Stimulated activated CD8-positive, alpha-beta memory T cell treated with anti-CD3 and anti-CD28 coated beads, Interleukin-2, amount 100 ng/mL, for 48 hours (primary cell): ENCODE results near the gene NACC1.
"Not testable (repeated sequence)": the region's sequence is repeated elsewhere in the genome, so short reads cannot be mapped to it uniquely, and the experiment has no call there.

ENCODE experiments used
- DNase-seq, 2 donors: peaks; one replicate each; pipeline ENCODE4 v3.0.0-alpha.2; 2020; ENCODE audit warnings: low read depth in 2 of 2

Gene NACC1

DNA sequence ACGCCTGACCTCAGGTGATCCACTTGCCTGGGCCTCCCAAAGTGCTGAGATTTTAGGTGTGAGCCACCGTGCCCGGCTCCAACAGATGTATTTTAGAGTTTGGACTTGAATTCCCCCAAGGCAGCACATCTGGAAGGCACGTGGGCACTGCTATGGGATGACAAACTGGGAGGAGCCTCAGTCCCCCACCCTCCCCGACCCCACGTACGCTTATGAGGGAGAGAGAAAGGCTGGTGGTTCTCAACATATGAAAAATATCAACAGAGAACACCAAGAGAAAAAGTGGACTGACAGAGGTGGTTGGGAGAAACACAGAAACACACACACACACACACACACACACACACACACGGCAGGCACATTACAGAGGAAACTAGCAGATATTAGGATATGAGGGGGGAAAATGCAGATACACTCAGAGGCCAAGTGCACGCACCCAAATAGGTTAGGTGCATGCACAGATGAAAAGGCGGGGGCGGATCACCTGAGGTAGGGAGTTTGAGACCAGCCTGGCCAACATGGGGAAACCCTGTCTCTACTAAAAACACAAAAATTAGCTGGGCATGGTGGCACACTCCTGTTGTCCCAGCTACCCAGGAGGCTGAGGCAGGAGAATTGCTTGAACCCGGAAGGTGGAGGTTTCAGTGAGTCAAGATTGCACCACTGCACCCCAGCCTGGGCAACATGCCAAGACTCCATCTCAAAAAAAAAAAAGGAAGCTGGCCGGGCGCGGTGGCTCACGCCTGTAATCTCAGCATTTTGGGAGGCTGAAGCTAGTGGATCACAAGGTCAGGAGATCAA lies 28.9 kb downstream of the NACC1 start:
- DNase-seq = no peak

DNA sequence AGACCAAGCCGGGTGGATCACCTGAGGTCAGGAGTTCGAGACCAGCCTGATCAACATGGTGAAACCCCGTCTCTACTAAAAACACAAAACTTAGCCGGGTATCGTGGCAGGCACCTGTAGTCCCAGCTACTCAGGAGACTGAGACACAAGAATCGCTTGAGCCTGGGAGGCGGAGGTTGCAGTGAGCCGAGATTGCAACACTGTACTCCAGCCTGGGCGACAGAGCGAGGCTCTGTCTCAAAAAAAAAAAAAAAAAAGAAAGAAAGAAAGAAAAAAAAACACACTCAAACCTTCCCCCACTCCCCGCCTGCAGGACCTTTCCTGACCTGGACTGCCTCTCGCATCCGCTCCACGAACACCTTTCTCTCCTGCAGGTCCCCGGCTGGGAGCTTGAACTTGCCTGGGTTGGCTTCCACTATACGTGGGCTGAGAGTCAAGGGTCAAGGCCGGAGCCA lies 31.1 kb downstream of the NACC1 start:
- not testable (repeated sequence) for DNase-seq

DNA sequence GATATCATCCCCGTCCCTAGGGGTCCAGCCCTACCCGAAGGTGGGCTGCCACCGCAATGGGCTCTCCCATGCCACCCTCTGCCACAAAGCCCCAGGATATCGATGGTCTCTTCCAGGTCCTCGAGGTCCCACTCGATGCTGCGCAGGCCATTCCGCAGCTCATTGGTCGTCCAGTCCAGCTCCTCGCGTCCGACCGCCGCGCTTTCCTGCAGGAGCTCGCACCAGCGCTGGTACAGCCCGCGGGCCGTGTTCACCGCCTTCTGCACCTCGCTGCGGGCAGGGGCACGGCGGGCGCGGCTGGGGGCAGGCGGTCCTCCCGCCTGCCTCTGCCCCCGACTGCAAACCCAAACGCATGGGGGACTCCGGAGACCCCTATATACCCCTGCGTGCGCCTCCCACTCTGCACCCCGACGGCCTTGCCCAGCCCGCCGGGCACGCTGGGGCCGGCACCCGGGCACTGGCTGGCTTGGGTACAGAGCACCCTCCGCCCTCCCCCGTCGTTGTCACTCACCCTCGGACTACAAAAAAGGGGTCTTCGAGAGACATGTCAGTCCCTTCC lies 31.6 kb downstream of the NACC1 start:
- peak in 1 of 2 donors; percentile 32 for DNase-seq

DNA sequence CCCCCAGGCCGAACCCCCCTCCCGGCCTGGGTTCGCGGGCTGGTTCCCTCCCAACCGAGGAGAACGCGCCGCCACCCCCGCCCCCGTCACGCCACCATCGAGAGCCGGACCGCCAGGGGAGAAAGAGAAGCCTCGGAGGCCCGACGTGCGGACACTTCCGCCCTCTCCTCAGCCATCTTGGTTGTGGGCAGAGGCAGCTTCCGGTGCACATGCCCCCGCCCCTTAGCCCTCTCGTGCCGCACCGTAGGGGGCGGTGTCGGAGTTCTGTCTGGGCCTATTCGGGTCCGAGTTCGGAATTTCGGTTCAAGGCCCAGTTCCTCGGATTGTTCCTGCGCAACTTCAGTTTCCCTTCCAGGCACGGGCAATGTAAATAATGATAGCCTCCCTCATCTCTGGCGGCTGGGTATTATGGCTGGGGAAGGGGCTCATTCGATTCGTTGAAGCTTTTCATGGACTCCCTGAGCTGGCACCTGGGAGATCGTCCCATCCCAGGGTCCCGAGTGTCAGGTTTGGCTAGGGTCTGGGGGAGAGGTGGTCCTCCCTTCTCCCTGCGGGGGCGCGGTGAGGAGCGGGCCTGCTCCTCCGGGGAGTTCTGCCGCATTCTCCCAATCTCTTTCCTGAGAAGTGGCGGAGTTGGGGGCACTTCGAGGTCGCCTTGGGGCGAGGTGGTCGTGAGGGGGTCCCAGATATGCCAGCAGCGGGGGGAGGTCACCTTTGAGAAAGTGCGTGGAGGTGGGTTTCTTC lies 32.3 kb downstream of the NACC1 start, which contains the start of the genes IER2 and STX10:
Gene IER2, plus strand, starts transcription at position 225 of the 744 bp plus-strand sequence. CDS start 2,776 bp downstream, outside the sequence.
Gene STX10, minus strand, starts transcription at position 189 of the 744 bp plus-strand sequence. CDS start 202 bp downstream, outside the sequence.
- DNase-seq = peak; percentile 89 to 90

DNA sequence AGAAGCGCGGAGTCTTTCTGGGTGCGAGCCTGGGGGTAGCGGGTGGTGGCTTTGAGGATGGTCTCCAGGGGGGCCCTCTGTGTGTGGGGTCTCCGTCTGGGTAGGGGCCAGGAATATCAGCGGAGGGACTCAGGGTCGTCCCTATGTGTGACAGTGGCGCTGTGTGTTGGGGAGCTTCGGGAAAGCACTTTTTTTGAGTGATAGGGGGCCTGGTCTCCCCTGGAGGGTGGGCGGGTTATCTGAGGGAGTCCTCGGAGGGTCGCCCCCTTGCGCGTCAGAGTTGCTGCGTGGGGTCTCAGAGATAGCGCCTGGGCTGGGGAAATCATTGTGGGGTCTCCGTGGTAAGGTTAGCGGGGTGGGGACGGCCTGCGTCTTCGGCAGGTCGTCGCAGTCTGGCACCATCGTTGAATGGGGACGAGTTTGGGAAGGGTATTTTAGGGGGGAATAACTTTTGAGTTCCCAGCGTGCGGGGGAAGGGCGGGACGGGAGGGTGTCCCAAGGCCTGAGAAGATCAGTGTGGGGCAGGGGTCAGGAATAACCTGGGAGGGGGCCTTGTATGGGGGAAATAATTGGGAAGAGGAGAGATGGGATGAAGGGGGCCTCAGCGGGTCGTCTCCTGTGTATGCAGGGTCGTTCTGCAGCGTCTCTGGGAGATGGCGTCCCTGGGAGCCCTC lies 33.0 kb downstream of the NACC1 start:
- no peak for DNase-seq

DNA sequence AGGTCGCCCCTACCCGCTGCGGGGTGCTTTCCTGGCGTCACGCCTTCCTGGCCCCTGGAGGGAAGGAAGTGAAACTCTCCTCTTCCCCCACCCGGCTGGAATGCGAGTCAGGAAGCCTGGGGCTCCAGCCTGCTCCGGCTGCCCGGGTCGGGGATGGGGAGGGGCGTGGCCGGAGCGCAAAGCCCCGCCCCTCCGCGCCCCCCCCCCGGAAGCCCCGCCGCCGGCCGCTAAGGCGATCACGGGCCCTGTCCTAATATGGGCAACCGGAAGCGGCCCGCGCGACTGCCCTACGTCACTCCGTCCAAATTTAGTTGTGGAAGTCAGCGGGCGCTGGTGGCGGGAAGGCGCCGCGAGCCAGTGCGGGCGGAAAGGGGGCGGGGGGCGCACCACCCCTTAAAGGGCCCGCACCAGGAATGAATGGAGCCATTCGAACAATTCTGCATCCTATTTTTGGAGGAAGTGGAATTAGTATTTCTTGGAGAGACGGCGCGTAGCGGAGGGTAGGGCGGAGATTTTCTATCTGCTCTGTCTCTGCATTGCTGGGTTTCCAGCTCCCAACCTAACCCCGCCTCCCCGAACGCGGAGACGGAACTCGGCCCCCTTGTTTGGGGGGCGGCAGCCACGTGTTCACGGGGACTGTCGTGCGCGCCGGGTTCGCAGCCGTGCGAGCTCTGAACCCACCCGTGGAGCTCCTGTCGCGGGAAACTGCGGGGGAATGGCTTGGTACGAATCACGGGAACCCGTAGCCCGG lies 33.7 kb downstream of the NACC1 start:
- DNase-seq = peak; percentile 89 to 93

DNA sequence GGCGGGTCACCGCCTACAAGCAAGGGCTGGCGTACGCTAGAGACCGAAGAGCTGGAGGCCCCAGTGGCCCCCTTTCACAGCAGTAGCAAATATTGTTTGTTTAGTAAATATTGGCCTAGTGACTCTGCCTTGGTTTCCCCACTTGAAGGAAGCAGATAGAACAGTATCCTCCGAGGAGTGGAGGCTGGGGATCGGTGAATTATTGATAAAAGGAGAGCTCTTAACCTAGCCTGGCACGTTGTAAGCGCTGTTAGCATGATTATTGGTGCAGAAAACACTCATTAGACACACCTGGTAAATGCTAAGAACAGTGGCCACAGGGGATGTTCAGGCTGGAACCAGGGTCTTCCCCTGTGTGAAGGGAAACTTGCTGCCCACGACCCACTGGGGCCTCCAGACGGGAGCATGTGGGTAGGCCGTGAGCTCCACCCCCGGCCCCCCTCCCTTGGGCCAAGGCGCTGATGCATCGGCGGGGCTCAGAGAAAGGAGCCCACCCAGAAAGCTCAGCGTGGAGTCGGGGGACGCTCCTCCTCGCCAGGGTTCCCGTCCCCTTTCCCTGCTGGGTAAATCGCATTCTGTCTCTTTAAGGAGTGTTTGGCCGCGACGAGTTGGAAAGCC lies 34.4 kb downstream of the NACC1 start:
- peak in 1 of 2 donors; percentile 89 for DNase-seq

DNA sequence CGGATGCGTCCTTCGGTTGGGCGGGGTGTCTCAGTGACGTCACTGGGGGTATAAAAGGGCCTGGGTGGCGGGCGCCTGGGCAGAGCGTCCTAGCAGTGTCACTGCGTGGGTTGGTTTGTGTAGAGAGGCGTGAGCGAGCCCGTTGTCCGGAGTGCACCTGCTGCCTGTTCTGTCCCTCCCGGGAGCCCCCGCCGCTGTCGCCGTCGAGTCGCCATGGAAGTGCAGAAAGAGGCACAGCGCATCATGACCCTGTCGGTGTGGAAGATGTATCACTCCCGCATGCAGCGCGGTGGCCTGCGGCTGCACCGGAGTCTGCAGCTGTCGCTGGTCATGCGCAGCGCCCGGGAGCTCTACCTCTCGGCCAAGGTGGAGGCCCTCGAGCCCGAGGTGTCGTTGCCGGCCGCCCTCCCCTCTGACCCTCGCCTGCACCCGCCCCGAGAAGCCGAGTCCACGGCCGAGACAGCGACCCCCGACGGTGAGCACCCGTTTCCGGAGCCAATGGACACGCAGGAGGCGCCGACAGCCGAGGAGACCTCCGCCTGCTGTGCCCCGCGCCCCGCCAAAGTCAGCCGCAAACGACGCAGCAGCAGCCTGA lies 35.0 kb downstream of the NACC1 start:
- peak; percentile 41 to 96 for DNase-seq

DNA sequence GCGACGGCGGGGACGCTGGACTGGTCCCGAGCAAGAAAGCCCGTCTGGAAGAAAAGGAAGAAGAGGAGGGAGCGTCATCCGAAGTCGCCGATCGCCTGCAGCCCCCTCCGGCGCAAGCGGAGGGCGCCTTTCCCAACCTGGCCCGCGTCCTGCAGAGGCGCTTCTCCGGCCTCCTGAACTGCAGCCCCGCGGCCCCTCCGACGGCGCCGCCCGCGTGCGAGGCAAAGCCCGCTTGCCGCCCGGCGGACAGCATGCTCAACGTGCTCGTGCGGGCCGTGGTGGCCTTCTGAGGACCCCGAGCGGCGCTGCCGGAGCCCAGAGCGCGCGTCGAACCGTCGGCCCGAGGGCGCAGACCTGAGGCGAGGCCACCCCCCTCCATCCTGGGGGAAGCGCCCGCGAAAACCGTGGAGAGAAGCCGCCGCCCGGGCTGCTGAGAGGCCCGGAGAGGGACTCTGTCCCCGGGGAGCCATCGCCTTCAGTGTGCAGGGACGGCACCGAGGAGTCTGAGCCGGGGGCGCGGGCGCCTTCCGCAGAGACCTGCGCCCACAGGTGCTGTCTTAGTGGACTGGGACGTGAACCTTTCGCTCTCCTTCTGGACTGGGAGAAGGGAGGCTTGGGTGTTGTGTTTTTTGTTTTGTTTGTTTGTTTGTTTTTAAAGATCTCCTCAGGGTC lies 35.6 kb downstream of the NACC1 start:
- DNase-seq = no peak

DNA sequence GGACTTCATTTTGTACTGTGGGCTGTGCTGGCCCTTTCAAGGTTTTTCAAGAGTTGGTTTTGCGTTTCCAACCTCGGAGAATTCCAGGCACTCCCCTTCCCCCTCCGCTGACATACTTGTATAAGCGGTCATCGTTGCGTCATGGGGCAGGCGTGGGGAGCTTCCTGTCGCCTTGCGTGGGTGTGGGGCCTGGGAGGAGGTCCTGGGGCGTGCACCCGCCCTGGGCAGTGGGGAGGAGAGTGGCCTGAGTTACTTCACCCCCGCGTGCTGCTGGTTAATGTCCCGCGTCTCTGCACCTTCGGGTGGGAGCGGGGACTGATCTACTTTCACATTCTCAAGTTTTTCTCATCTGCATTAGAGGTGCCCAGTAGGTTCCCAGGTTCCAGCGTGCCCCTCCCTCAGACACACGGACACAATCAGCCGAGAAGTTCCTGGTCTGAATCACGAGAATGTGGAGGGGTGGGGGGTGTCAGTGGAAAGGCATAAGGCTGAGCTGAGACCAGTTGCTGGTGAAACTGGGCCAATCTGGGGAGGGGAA lies 36.2 kb downstream of the NACC1 start:
- peak; percentile 64 to 71 for DNase-seq

DNA sequence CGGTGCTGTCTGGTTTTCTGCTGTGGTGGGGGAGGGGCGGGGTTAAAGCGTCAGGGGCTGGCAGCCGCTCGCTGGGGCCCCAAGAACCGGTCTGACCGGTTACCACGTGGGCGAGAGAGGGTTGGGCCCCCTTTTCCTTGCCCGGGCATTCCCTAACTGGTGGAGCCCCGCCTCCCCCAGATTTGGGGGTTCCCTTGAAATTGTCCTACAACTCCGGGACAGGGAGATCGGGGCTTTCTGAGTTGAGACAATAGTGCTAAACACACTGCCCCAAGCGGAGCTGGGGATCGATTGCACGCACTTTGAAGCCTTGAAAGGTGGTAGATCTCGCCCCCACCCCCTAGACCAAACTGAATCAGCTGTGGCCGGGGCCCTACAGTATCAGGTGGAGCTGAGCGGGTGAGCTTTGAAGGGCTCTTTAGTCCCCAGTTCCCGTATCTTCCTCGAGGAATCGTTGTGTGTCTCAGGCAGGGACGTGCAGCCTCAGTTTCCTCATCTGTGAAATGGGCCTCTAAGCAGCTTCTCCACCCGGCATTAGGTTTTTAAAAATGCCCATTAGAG lies 36.9 kb downstream of the NACC1 start:
- peak; percentile 72 for DNase-seq

DNA sequence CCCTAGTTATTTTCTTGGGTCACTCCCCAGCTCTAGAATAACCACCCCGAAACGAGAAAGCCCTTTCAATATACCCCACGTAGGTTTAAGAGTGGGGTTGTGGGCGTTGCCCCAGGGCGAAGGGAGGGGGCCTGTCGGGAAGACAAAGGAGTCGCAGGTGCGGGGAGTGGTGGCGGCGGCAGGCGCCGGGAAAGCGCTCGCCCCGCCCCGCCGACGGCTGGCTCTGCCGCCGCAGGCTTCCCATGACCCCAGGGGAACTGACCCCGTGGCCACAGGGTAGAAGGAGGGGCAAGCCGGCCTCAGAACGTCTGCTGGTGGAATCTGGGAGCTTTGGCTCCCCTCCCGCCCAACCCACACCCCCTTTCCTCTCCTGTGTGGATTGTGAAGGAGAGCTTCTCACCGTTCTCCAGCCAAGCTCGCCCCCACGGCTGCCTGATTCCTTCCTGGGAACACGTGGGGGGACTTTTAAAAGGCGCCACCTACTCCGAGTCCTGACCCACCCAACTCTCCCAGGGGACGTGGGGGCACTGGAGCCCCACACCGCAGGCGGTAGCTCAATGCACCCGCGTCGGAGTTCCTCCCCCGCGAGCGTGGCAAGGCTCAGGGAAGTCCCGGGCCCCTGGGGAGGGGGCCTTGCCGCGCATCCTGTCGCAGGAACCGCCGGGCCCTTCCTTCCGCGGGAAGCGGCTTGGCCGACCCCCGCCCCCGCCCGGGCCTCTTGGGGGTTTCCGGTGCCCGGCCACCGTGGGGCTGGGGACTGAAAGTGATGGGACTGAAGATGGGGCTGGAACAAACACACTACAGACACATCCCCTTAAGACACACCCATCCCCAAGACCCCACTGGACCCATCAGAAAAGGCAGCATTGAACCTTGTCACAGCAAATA lies 37.7 kb downstream of the NACC1 start:
- peak; percentile 65 to 82 for DNase-seq

DNA sequence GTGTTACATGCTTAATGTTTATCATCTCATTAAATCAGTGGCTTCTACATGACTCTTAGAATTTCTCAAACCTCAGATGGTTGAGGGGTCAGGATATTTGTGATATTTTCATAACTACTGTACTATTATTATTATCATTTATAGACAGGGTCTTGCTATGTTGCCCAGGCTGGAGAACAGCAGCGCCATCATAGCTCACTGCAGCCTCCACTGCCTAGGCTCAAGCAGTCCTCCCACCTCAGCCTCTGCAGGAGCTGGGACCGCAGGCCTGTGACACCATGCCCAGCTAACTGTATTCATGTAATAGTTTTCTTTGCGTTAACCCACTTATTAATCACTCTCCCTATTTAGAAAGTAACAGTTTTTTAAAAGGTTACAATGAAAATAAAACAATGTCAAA lies 41.6 kb downstream of the NACC1 start:
- DNase-seq = no peak

DNA sequence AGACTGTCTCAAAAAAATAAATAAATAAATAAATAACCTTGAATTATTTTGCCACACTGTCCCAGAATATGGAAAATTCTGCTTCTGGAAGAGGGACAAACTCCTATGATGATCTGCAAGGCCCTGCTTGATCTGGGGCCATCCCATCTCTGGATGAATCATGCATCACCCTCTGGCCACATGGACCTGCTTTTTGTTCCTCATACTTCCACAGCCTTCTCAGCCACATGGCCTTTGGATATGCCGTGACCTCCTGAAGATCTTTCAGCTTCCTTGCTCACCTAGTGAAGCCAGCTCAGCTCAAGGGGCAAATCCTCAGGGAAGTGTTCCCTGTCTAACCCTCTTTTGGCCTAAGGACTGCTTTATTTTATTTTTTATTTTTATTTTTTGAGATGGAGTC lies 42.5 kb downstream of the NACC1 start:
- no peak for DNase-seq

DNA sequence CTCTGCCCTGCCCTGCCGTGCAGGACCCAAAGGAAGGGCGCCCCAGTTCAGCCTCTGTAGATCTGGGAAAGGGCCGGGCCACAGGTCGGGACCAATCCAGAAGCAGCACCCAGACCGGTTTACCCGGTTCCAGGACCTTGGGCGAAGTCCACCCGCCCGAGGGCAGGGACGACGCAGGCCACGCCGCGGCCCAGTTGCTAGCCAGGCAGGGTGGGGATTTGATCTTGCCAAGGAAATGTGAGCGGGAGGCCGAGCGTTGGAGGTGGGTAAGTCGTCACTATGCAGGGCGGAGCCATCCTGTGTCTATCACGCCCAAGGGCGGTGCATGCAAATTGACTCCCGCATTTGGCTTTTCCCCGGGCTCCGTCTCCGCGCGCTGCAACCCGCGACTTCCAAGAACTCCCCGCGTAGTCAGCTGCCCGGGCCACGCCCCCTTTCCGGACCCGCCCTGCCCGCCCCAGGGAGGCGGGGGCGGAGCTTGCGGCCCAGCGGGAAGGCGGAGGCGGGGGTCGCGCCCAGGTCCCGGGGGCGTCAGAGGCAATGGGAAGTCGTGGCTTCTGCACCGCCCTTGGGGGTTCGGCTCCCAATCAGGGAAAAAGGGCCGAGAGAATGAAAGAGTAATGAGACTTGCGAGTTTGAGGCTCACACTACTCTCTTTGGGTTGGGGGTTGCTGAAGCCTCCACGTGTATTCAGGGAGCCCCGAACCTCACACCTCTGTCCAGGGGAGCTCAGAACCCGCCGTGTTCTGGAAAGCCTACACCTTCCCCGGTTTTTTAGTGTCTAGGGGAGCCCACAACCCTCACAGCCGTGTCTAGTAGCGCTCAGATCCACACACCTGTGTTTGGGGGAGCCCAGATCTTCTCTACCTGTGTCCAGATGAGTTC lies 44.9 kb downstream of the NACC1 start:
- DNase-seq = peak; percentile 87 to 88

DNA sequence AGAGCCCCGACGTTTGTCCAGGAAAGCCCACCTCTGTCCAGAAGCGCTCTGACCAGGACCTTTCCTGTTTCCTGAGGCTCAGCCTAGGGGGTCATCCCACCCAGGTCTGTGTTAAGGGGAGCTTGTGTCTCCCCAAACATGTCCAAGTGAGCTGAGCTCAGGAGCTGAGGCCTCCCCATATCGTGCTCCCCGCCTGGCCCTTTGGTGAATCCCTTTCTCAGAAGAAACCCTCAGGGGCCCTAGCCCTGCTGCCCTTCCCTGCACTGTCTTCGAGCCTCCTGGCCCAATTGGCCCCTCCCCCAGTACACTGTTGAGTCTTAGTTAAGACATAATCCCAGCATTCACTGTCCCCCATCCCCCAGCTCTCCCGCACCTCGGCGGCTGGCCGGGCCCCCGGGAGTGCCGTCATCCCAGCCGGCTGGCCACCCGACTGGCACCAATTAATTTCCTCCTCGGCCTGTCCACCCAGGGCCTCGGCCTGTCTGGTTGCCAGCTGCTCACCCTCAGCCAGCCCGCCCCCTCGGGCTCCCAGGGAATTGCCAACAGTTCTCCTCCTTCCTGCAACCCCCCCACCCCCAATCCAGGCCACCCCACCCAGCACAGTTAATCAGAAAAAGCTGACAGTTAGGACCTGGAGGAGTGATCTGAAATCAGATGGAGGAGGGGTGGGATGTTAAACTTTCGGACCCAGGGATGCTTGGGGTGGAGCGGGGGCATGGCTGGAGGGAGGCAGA lies 45.7 kb downstream of the NACC1 start:
- DNase-seq = peak in 1 of 2 donors; percentile 43
